ENCODE measurements around the gene COPE.

The COPE gene

GRCh38 chr19:18869023-18869618 lies 50.1 kb downstream of the COPE start:
- TF ChIP-seq FOXK2 (IDR thresholded peaks at IDR 0.05) (no peak), HDGF (IDR thresholded peaks at IDR 0.05; ENCODE audit: borderline replicate concordance) (no peak), PKNOX1 (IDR thresholded peaks at IDR 0.05) (no peak), FOXM1 (IDR thresholded peaks at IDR 0.05; ENCODE audit: borderline replicate concordance) (no peak), L3MBTL2 (conservative IDR thresholded peaks at IDR 0.05) (no peak), BHLHE40 (IDR thresholded peaks at IDR 0.05; ENCODE audit: borderline replicate concordance) (no peak), SP1 (IDR thresholded peaks at IDR 0.05) (no peak), NFRKB (IDR thresholded peaks at IDR 0.05) (no peak), SUZ12 (IDR thresholded peaks at IDR 0.05) (no peak), LEF1 (IDR thresholded peaks at IDR 0.05; ENCODE audit: borderline replicate concordance) (no peak)
- CTCF ChIA-PET: no interaction called here
- POLR2A ChIA-PET: no interaction called here
- no peak for DNase-seq (ENCODE audit: extremely low spot score)

- ChIA-PET CTCF (no interaction called here), POLR2A (no interaction called here)
- TF ChIP-seq TARDBP (IDR thresholded peaks at IDR 0.05): no peak
- no peak for TF ChIP-seq CTBP1 (IDR thresholded peaks at IDR 0.05; ENCODE audit: borderline replicate concordance)
- no peak for TF ChIP-seq FOXA1 (IDR thresholded peaks at IDR 0.05)
- TF ChIP-seq L3MBTL2 (conservative IDR thresholded peaks at IDR 0.05): no peak
- no peak for TF ChIP-seq NFRKB (IDR thresholded peaks at IDR 0.05)
- no peak for TF ChIP-seq HDGF (IDR thresholded peaks at IDR 0.05; ENCODE audit: borderline replicate concordance)
- TF ChIP-seq SP1 (IDR thresholded peaks at IDR 0.05): no peak
- no peak for TF ChIP-seq FOXK2 (IDR thresholded peaks at IDR 0.05)
- no peak for TF ChIP-seq ZNF384 (IDR thresholded peaks at IDR 0.05)
- TF ChIP-seq FOXM1 (IDR thresholded peaks at IDR 0.05; ENCODE audit: borderline replicate concordance): no peak
- DNase-seq (ENCODE audit: extremely low spot score): no peak
Measured at GRCh38 chr19:18868380-18869022, 50.7 kb downstream of the COPE start.

GRCh38 chr19:18867751-18868150 lies 51.4 kb downstream of the COPE start:
- TF ChIP-seq FOXM1 (IDR thresholded peaks at IDR 0.05; ENCODE audit: borderline replicate concordance) (no peak), NFRKB (IDR thresholded peaks at IDR 0.05) (no peak), SUZ12 (IDR thresholded peaks at IDR 0.05) (no peak), CTBP1 (IDR thresholded peaks at IDR 0.05; ENCODE audit: borderline replicate concordance) (no peak), TARDBP (IDR thresholded peaks at IDR 0.05) (no peak), ELF4 (IDR thresholded peaks at IDR 0.05) (no peak)
- ChIA-PET POLR2A (no interaction called here), CTCF (no interaction called here)
- no peak for DNase-seq (ENCODE audit: extremely low spot score)

GRCh38 chr19:18867199-18867598 lies 52.0 kb downstream of the COPE start:
- POLR2A ChIA-PET: no interaction called here
- CTCF ChIA-PET: interaction anchor here (0.6 kb wide), 1 partner anchor 266 kb away, joined by 3 read pairs; no protein-coding TSS in a partner anchor
- DNase-seq (ENCODE audit: extremely low spot score): no peak
- no peak for TF ChIP-seq SP1 (IDR thresholded peaks at IDR 0.05)
- no peak for TF ChIP-seq FOXA1 (IDR thresholded peaks at IDR 0.05)
- TF ChIP-seq CTBP1 (IDR thresholded peaks at IDR 0.05; ENCODE audit: borderline replicate concordance): no peak
- TF ChIP-seq ARNT (IDR thresholded peaks at IDR 0.05): no peak
- no peak for TF ChIP-seq HDGF (IDR thresholded peaks at IDR 0.05; ENCODE audit: borderline replicate concordance)
- no peak for TF ChIP-seq ZNF384 (IDR thresholded peaks at IDR 0.05)
- TF ChIP-seq NFRKB (IDR thresholded peaks at IDR 0.05): no peak
- TF ChIP-seq SUZ12 (IDR thresholded peaks at IDR 0.05): no peak

- no peak for DNase-seq (ENCODE audit: extremely low spot score)
- ChIA-PET CTCF (interaction anchor here (0.6 kb wide), 1 partner anchor 266 kb away, joined by 3 read pairs; no protein-coding TSS in a partner anchor), POLR2A (no interaction called here)
- TF ChIP-seq PKNOX1 (IDR thresholded peaks at IDR 0.05) (no peak), FOXA1 (IDR thresholded peaks at IDR 0.05) (no peak), CTBP1 (IDR thresholded peaks at IDR 0.05; ENCODE audit: borderline replicate concordance) (no peak), HDGF (IDR thresholded peaks at IDR 0.05; ENCODE audit: borderline replicate concordance) (no peak), LEF1 (IDR thresholded peaks at IDR 0.05; ENCODE audit: borderline replicate concordance) (no peak), FOXK2 (IDR thresholded peaks at IDR 0.05) (no peak), SP1 (IDR thresholded peaks at IDR 0.05) (no peak), ELF4 (IDR thresholded peaks at IDR 0.05) (no peak), SUZ12 (IDR thresholded peaks at IDR 0.05) (no peak), NFRKB (IDR thresholded peaks at IDR 0.05) (no peak)
Measured at GRCh38 chr19:18866800-18867123, 52.4 kb downstream of the COPE start.

- ChIA-PET POLR2A (interaction anchor here (0.9 kb wide), 1 partner anchor 35 kb away, joined by 3 read pairs; no protein-coding TSS in a partner anchor), CTCF (interaction anchor here (0.7 to 0.9 kb wide), 3 partner anchors 10 to 29 kb away, joined by 3 to 5 read pairs (median 3); no protein-coding TSS in a partner anchor)
- DNase-seq (ENCODE audit: extremely low spot score): peak; percentile 91
- TF ChIP-seq LEF1 (IDR thresholded peaks at IDR 0.05; ENCODE audit: borderline replicate concordance): no peak
- 0 out of 2 replicates have a peak, but pooled peaks have one; percentile 64 for TF ChIP-seq HDGF (IDR thresholded peaks at IDR 0.05; ENCODE audit: borderline replicate concordance)
- no peak for TF ChIP-seq ELF4 (IDR thresholded peaks at IDR 0.05)
- no peak for TF ChIP-seq ZNF384 (IDR thresholded peaks at IDR 0.05)
- TF ChIP-seq L3MBTL2 (conservative IDR thresholded peaks at IDR 0.05): no peak
- TF ChIP-seq TARDBP (IDR thresholded peaks at IDR 0.05): no peak
- no peak for TF ChIP-seq CTBP1 (IDR thresholded peaks at IDR 0.05; ENCODE audit: borderline replicate concordance)
- TF ChIP-seq BHLHE40 (IDR thresholded peaks at IDR 0.05; ENCODE audit: borderline replicate concordance): no peak
- no peak for TF ChIP-seq SUZ12 (IDR thresholded peaks at IDR 0.05)
Measured at GRCh38 chr19:18865973-18866799, 53.0 kb downstream of the COPE start.
